SK-N-SH treated with all-trans-retinoic acid at 6 μM for 48 hours (cell line): ENCODE data around the gene LDHD.

ENCODE experiments used
- ATAC-seq: fragments of 200-7000 bp; cut with Tn5 transposase; 3 replicates; pipeline ENCODE4 v1.9.1; 2020; ENCODE audit warnings: mild to moderate bottlenecking, moderate library complexity
- ARNTL ChIP-seq: fragments of 450-650 bp; formaldehyde crosslinking; IDR thresholded peaks from 2 replicates; pipeline ENCODE4 v1.5.0; 2020; ENCODE audit warnings: low read depth, mild to moderate bottlenecking, moderate library complexity, borderline replicate concordance
- BACH2 ChIP-seq: fragments of 250-450 bp; sonication (Bioruptor Pico); IDR thresholded peaks from 2 replicates; pipeline ENCODE4 v1.9.0; 2021; ENCODE audit warnings: mild to moderate bottlenecking, borderline replicate concordance
- CSDC2 ChIP-seq: fragments of 250-450 bp; sonication (Bioruptor Pico); IDR thresholded peaks from 2 replicates; pipeline ENCODE4 v1.5.0; 2020; ENCODE audit warnings: mild to moderate bottlenecking, moderate library complexity
- GLIS3 ChIP-seq: fragments of 250-450 bp; sonication (Bioruptor Pico); IDR thresholded peaks from 2 replicates; pipeline ENCODE4 v1.5.0; 2020; ENCODE audit warnings: mild to moderate bottlenecking, moderate library complexity
- ISL1 ChIP-seq: fragments of 250-450 bp; sonication (Bioruptor Pico); IDR thresholded peaks from 2 replicates; pipeline ENCODE4 v2.1.2; 2022; ENCODE audit warnings: mild to moderate bottlenecking, moderate library complexity
- OSR1 ChIP-seq: fragments of 250-450 bp; sonication (Bioruptor Pico); IDR thresholded peaks from 2 replicates; pipeline ENCODE4 v1.8.0; 2022; ENCODE audit warnings: moderate library complexity, mild to moderate bottlenecking, inconsistent platforms
- PPARA ChIP-seq: fragments of 250-450 bp; sonication (Bioruptor Pico); IDR thresholded peaks from 2 replicates; pipeline ENCODE4 v1.5.0; 2020; ENCODE audit warnings: mild to moderate bottlenecking, borderline replicate concordance
- SNAI2 ChIP-seq: fragments of 250-450 bp; sonication (Bioruptor Pico); IDR thresholded peaks from 2 replicates; pipeline ENCODE4 v1.5.0; 2020; ENCODE audit warnings: mild to moderate bottlenecking, moderate library complexity
- TCF4 ChIP-seq: fragments of 250-450 bp; sonication (Bioruptor Pico); IDR thresholded peaks from 2 replicates; pipeline ENCODE4 v1.8.0; 2021; ENCODE audit warnings: mild to moderate bottlenecking, moderate library complexity, borderline replicate concordance
- TOX ChIP-seq: fragments of 250-450 bp; sonication (Bioruptor Pico); IDR thresholded peaks from 2 replicates; pipeline ENCODE4 v1.8.0; 2021; ENCODE audit warnings: mild to moderate bottlenecking, moderate library complexity, borderline replicate concordance
- ZFP3 ChIP-seq: fragments of 250-450 bp; sonication (Bioruptor Pico); IDR thresholded peaks from 2 replicates; pipeline ENCODE4 v1.5.0; 2020; ENCODE audit warnings: mild to moderate bottlenecking, moderate library complexity
- ZFP30 ChIP-seq: fragments of 450-650 bp; formaldehyde crosslinking; IDR thresholded peaks from 2 replicates; pipeline ENCODE4 v1.5.0; 2022; ENCODE audit warnings: mild to moderate bottlenecking, moderate library complexity
- ZNF565 ChIP-seq: fragments of 450-650 bp; formaldehyde crosslinking; conservative IDR thresholded peaks from 2 replicates; pipeline ENCODE4 v1.5.0; 2020; ENCODE audit warnings: low read depth, mild to moderate bottlenecking, moderate library complexity
- ZNF70 ChIP-seq: fragments of 450-650 bp; formaldehyde crosslinking; IDR thresholded peaks from 2 replicates; pipeline ENCODE4 v1.5.0; 2020; ENCODE audit warnings: mild to moderate bottlenecking, moderate library complexity
- ZNF8 ChIP-seq: fragments of 450-650 bp; formaldehyde crosslinking; IDR thresholded peaks from 2 replicates; pipeline ENCODE4 v1.5.0; 2020; ENCODE audit warnings: mild to moderate bottlenecking, moderate library complexity
- TF ChIP-seq, protein P1 (sequence below): fragments of 250-450 bp; sonication (Bioruptor Pico); IDR thresholded peaks from 2 replicates; pipeline ENCODE4 v1.8.0; 2021; ENCODE audit warnings: low read depth, mild to moderate bottlenecking, moderate library complexity, borderline replicate concordance
- TF ChIP-seq, protein P2 (sequence below): fragments of 250-450 bp; sonication (Bioruptor Pico); IDR thresholded peaks from 2 replicates; pipeline ENCODE4 v1.5.1; 2021; ENCODE audit warnings: mild to moderate bottlenecking, moderate library complexity
- TF ChIP-seq, protein P3 (sequence below): fragments of 250-450 bp; sonication (Bioruptor Pico); IDR thresholded peaks from 2 replicates; pipeline ENCODE4 v1.5.0; 2020; ENCODE audit warnings: mild to moderate bottlenecking, moderate library complexity
- TF ChIP-seq, protein P4 (sequence below): fragments of 250-450 bp; sonication (Bioruptor Pico); IDR thresholded peaks from 2 replicates; pipeline ENCODE4 v1.8.0; 2020; ENCODE audit warnings: mild to moderate bottlenecking, moderate library complexity, borderline replicate concordance
- TF ChIP-seq, protein P5 (sequence below): fragments of 250-450 bp; sonication (Bioruptor Pico); IDR thresholded peaks from 2 replicates; pipeline ENCODE4 v1.5.1; 2020; ENCODE audit warnings: low read depth, mild to moderate bottlenecking, moderate library complexity

Gene LDHD

DNA sequence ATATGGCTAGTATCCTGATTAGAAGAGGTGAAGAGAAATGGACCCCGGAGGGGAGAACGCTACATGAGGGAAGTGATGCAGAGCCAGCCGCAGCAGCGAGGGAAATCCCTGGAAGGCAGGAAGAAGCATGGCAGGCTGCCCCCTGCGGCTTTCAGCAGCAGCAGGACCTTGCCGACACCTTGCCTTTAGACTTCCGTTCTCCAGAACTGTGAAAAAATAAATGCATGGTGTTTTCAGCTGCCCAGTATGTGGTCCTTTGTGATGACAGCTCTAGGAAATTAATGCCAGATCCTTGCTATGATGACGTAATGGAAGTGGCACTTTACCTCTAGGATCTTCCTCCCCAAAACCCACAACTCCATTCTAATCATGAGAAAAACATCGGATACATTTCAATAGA is 22.1 kb upstream of the LDHD start:
- no peak; the same call in 2 of the 3 replicates for ATAC-seq
- TF ChIP-seq, protein P1, sequence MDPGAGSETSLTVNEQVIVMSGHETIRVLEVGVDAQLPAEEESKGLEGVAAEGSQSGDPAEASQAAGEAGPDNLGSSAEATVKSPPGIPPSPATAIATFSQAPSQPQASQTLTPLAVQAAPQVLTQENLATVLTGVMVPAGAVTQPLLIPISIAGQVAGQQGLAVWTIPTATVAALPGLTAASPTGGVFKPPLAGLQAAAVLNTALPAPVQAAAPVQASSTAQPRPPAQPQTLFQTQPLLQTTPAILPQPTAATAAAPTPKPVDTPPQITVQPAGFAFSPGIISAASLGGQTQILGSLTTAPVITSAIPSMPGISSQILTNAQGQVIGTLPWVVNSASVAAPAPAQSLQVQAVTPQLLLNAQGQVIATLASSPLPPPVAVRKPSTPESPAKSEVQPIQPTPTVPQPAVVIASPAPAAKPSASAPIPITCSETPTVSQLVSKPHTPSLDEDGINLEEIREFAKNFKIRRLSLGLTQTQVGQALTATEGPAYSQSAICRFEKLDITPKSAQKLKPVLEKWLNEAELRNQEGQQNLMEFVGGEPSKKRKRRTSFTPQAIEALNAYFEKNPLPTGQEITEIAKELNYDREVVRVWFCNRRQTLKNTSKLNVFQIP (CRISPR knock-in tag) = no peak
- TF ChIP-seq PPARA (CRISPR knock-in tag) (no peak), ARNTL (CRISPR knock-in tag) (no peak), ZNF8 (no peak), OSR1 (CRISPR knock-in tag) (no peak), ZFP3 (CRISPR knock-in tag) (no peak), GLIS3 (CRISPR knock-in tag) (no peak)
- TF ChIP-seq, protein P2, sequence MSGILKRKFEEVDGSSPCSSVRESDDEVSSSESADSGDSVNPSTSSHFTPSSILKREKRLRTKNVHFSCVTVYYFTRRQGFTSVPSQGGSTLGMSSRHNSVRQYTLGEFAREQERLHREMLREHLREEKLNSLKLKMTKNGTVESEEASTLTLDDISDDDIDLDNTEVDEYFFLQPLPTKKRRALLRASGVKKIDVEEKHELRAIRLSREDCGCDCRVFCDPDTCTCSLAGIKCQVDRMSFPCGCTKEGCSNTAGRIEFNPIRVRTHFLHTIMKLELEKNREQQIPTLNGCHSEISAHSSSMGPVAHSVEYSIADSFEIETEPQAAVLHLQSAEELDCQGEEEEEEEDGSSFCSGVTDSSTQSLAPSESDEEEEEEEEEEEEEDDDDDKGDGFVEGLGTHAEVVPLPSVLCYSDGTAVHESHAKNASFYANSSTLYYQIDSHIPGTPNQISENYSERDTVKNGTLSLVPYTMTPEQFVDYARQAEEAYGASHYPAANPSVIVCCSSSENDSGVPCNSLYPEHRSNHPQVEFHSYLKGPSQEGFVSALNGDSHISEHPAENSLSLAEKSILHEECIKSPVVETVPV (CRISPR knock-in tag) = no peak
- TF ChIP-seq, protein P3, sequence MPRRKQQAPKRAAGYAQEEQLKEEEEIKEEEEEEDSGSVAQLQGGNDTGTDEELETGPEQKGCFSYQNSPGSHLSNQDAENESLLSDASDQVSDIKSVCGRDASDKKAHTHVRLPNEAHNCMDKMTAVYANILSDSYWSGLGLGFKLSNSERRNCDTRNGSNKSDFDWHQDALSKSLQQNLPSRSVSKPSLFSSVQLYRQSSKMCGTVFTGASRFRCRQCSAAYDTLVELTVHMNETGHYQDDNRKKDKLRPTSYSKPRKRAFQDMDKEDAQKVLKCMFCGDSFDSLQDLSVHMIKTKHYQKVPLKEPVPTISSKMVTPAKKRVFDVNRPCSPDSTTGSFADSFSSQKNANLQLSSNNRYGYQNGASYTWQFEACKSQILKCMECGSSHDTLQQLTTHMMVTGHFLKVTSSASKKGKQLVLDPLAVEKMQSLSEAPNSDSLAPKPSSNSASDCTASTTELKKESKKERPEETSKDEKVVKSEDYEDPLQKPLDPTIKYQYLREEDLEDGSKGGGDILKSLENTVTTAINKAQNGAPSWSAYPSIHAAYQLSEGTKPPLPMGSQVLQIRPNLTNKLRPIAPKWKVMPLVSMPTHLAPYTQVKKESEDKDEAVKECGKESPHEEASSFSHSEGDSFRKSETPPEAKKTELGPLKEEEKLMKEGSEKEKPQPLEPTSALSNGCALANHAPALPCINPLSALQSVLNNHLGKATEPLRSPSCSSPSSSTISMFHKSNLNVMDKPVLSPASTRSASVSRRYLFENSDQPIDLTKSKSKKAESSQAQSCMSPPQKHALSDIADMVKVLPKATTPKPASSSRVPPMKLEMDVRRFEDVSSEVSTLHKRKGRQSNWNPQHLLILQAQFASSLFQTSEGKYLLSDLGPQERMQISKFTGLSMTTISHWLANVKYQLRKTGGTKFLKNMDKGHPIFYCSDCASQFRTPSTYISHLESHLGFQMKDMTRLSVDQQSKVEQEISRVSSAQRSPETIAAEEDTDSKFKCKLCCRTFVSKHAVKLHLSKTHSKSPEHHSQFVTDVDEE (CRISPR knock-in tag) = no peak
- TF ChIP-seq, protein P4, sequence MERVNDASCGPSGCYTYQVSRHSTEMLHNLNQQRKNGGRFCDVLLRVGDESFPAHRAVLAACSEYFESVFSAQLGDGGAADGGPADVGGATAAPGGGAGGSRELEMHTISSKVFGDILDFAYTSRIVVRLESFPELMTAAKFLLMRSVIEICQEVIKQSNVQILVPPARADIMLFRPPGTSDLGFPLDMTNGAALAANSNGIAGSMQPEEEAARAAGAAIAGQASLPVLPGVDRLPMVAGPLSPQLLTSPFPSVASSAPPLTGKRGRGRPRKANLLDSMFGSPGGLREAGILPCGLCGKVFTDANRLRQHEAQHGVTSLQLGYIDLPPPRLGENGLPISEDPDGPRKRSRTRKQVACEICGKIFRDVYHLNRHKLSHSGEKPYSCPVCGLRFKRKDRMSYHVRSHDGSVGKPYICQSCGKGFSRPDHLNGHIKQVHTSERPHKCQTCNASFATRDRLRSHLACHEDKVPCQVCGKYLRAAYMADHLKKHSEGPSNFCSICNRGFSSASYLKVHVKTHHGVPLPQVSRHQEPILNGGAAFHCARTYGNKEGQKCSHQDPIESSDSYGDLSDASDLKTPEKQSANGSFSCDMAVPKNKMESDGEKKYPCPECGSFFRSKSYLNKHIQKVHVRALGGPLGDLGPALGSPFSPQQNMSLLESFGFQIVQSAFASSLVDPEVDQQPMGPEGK = no peak
- TF ChIP-seq, all 23 proteins: peak for 0

DNA sequence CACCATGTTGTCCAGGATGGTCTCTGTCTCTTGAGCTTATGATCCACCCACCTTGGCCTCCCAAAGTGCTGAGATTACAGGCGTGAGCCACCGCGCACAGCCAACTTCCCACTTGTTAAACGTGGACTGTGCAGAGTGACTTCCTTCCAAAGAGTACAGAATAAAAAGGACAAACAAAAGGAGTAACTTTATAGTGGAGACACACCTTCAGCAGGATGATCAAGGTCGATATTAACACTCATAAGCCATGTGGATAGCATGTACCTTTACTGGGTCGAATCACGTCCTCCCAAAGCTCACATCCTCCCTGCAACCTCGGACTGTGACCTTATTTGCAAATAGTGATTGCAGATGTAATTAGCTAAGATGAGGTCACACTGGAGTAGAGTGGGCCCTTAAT is 21.7 kb upstream of the LDHD start:
- ATAC-seq = no peak
- TF ChIP-seq ISL1 = no peak
- TF ChIP-seq OSR1 (CRISPR knock-in tag) = no peak
- TF ChIP-seq ZNF8 = no peak
- TF ChIP-seq CSDC2 (CRISPR knock-in tag) = no peak
- no peak for TF ChIP-seq SNAI2
- no peak for TF ChIP-seq BACH2 (CRISPR knock-in tag)
- no peak for TF ChIP-seq ZNF70 (CRISPR knock-in tag)
- no peak for TF ChIP-seq ZNF565 (CRISPR knock-in tag)
- no peak for TF ChIP-seq TCF4
- TF ChIP-seq, protein P1 (CRISPR knock-in tag) = no peak
- TF ChIP-seq, protein P5, sequence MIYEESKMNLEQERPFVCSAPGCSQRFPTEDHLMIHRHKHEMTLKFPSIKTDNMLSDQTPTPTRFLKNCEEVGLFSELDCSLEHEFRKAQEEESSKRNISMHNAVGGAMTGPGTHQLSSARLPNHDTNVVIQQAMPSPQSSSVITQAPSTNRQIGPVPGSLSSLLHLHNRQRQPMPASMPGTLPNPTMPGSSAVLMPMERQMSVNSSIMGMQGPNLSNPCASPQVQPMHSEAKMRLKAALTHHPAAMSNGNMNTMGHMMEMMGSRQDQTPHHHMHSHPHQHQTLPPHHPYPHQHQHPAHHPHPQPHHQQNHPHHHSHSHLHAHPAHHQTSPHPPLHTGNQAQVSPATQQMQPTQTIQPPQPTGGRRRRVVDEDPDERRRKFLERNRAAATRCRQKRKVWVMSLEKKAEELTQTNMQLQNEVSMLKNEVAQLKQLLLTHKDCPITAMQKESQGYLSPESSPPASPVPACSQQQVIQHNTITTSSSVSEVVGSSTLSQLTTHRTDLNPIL = no peak
- TF ChIP-seq ZFP30 (CRISPR knock-in tag) = no peak
- no peak for TF ChIP-seq TOX (CRISPR knock-in tag)
- TF ChIP-seq PPARA (CRISPR knock-in tag) = no peak

DNA sequence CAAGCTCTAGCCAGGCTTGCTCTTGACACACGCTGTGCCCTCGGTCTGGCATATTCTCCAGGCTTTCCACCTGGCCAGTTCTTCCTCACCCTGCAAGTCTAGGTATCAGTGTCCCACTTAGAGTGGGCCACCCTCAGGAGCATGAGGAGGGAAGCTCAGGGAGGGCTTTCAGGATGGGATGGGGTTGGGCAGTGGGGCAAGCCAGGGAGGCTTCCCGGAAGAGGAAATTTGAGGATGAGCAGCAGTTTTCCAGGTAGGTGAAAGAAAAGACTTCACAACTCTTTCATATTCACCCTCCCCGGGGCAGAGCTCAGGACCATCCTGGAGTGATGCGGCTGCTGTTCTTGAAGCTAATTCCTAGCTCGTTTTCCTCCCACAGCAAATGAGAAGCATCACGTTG is 14.5 kb upstream of the LDHD start:
- TF ChIP-seq, protein P1 (CRISPR knock-in tag) = no peak
- ATAC-seq = no peak
